Activated T-cell treated with anti-CD3 and anti-CD28 coated beads, Interleukin-2, amount 50 U/mL, for 1 hour (primary cell): Measurements from ENCODE around the gene PRDM8.

Experiments used
- DNase-seq: peaks from one replicate; pipeline ENCODE4 v3.0.0-alpha.2; 2020

PRDM8 gene

GRCh38 chr4:80202190-80202711 is 4.9 kb downstream of the PRDM8 start:
- peak; percentile 87 for DNase-seq

- DNase-seq, result peak; percentile 67
Observed at GRCh38 chr4:80202741-80203553, 5.6 kb downstream of the PRDM8 start.

- no peak for DNase-seq
Observed at GRCh38 chr4:80204433-80205011, 7.2 kb downstream of the PRDM8 start.

- DNase-seq, result no peak
Observed at GRCh38 chr4:80206111-80206510, 8.8 kb downstream of the PRDM8 start.

GRCh38 chr4:80206521-80207171 is 9.3 kb downstream of the PRDM8 start:
- DNase-seq, result no peak

GRCh38 chr4:80207172-80207583 is 9.9 kb downstream of the PRDM8 start:
- no peak for DNase-seq

- no peak for DNase-seq
Observed at GRCh38 chr4:80207664-80208063, 10.4 kb downstream of the PRDM8 start.

GRCh38 chr4:80208610-80209339 is 11.5 kb downstream of the PRDM8 start:
- DNase-seq, result no peak

- no peak for DNase-seq
Observed at GRCh38 chr4:80209340-80209701, 12.0 kb downstream of the PRDM8 start.

GRCh38 chr4:80210549-80210948 is 13.2 kb downstream of the PRDM8 start:
- DNase-seq, result no peak

- DNase-seq, result no peak
Observed at GRCh38 chr4:80213117-80213815, 16.0 kb downstream of the PRDM8 start.

GRCh38 chr4:80215449-80216052 is 18.2 kb downstream of the PRDM8 start:
- no peak for DNase-seq

GRCh38 chr4:80216100-80216761 is 18.9 kb downstream of the PRDM8 start:
- no peak for DNase-seq

- DNase-seq, result no peak
Observed at GRCh38 chr4:80219301-80220025, 22.2 kb downstream of the PRDM8 start.

- no peak for DNase-seq
Observed at GRCh38 chr4:80220711-80221110, 23.4 kb downstream of the PRDM8 start.

GRCh38 chr4:80221161-80221560 is 23.9 kb downstream of the PRDM8 start:
- no peak for DNase-seq

- no peak for DNase-seq
Observed at GRCh38 chr4:80225595-80225994, 28.3 kb downstream of the PRDM8 start.

GRCh38 chr4:80226094-80226493 is 28.8 kb downstream of the PRDM8 start:
- no peak for DNase-seq

GRCh38 chr4:80228460-80228859 is 31.2 kb downstream of the PRDM8 start:
- DNase-seq, result no peak

GRCh38 chr4:80229128-80229527 is 31.8 kb downstream of the PRDM8 start:
- DNase-seq, result no peak

- DNase-seq, result no peak
Observed at GRCh38 chr4:80229590-80229989, 32.3 kb downstream of the PRDM8 start.
